COLO829 (cell line): ENCODE measurements around the gene TRMT1.
"Not testable (repeated sequence)": the region's sequence is repeated elsewhere in the genome, so short reads cannot be mapped to it uniquely, and the experiment has no call there.

Experiments
- DNase-seq: peaks from one replicate; pipeline ENCODE4 v3.0.0; 2012; ENCODE audit warnings: low spot score

Gene TRMT1

DNA sequence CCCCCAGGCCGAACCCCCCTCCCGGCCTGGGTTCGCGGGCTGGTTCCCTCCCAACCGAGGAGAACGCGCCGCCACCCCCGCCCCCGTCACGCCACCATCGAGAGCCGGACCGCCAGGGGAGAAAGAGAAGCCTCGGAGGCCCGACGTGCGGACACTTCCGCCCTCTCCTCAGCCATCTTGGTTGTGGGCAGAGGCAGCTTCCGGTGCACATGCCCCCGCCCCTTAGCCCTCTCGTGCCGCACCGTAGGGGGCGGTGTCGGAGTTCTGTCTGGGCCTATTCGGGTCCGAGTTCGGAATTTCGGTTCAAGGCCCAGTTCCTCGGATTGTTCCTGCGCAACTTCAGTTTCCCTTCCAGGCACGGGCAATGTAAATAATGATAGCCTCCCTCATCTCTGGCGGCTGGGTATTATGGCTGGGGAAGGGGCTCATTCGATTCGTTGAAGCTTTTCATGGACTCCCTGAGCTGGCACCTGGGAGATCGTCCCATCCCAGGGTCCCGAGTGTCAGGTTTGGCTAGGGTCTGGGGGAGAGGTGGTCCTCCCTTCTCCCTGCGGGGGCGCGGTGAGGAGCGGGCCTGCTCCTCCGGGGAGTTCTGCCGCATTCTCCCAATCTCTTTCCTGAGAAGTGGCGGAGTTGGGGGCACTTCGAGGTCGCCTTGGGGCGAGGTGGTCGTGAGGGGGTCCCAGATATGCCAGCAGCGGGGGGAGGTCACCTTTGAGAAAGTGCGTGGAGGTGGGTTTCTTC, 33.8 kb upstream of the TRMT1 start, which contains the start of the genes IER2 and STX10:
Gene IER2, plus strand, starts transcription at position 225 of the 744 bp plus-strand sequence. CDS start 2,776 bp downstream, outside the sequence.
Gene STX10, minus strand, starts transcription at position 189 of the 744 bp plus-strand sequence. CDS start 202 bp downstream, outside the sequence.
- DNase-seq, result peak; percentile 89

DNA sequence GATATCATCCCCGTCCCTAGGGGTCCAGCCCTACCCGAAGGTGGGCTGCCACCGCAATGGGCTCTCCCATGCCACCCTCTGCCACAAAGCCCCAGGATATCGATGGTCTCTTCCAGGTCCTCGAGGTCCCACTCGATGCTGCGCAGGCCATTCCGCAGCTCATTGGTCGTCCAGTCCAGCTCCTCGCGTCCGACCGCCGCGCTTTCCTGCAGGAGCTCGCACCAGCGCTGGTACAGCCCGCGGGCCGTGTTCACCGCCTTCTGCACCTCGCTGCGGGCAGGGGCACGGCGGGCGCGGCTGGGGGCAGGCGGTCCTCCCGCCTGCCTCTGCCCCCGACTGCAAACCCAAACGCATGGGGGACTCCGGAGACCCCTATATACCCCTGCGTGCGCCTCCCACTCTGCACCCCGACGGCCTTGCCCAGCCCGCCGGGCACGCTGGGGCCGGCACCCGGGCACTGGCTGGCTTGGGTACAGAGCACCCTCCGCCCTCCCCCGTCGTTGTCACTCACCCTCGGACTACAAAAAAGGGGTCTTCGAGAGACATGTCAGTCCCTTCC, 33.2 kb upstream of the TRMT1 start:
- DNase-seq, result no peak

DNA sequence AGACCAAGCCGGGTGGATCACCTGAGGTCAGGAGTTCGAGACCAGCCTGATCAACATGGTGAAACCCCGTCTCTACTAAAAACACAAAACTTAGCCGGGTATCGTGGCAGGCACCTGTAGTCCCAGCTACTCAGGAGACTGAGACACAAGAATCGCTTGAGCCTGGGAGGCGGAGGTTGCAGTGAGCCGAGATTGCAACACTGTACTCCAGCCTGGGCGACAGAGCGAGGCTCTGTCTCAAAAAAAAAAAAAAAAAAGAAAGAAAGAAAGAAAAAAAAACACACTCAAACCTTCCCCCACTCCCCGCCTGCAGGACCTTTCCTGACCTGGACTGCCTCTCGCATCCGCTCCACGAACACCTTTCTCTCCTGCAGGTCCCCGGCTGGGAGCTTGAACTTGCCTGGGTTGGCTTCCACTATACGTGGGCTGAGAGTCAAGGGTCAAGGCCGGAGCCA, 32.7 kb upstream of the TRMT1 start:
- not testable (repeated sequence) for DNase-seq

DNA sequence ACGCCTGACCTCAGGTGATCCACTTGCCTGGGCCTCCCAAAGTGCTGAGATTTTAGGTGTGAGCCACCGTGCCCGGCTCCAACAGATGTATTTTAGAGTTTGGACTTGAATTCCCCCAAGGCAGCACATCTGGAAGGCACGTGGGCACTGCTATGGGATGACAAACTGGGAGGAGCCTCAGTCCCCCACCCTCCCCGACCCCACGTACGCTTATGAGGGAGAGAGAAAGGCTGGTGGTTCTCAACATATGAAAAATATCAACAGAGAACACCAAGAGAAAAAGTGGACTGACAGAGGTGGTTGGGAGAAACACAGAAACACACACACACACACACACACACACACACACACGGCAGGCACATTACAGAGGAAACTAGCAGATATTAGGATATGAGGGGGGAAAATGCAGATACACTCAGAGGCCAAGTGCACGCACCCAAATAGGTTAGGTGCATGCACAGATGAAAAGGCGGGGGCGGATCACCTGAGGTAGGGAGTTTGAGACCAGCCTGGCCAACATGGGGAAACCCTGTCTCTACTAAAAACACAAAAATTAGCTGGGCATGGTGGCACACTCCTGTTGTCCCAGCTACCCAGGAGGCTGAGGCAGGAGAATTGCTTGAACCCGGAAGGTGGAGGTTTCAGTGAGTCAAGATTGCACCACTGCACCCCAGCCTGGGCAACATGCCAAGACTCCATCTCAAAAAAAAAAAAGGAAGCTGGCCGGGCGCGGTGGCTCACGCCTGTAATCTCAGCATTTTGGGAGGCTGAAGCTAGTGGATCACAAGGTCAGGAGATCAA, 30.4 kb upstream of the TRMT1 start:
- no peak for DNase-seq

DNA sequence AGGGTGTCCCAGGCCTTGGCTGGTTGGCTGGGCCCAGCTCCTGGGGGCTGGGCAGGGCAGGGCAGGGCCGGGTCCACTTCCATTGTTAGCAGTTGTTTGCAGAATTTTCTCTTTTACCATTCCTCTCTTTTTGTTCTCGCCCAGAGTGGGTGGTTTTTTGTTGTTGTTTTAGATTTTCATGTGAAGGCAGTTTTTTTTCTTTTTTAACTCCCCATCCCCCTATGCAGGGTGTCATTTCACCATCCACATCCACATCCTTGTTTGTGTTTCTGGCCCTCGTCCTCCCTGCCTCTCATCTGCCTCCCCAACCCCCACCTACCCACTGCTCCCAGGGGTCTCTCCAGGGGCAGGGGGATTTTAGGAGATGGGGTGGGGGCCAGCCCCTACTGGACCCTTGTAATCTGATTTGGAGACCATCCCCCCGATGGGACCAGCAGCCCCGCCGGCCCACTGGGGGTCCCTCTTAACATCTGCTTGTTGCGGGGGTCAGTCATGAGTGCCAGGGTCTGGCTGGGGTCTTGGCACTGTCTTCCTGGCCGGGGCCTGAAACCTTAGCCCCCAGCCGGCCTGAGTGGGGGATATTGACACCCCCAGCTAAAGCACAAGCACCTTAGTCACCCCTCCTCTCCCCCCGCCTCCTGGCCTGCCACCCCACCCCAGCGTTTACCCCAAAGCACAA, 23.2 kb upstream of the TRMT1 start:
- no peak for DNase-seq

DNA sequence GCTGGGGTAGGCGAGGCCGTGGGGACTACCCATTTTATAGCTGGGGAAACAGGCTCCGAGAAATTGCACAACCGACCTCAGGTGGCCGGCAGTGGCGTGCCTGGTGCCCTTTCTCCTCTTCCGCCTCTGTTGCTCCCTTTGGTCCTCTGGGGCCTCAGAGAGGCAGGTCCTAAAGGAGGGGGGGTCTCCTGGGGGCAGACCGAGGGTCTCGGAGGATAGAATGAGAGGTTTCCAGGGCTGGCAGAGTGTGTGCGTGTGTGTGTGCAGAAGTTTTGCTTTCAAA, 22.3 kb upstream of the TRMT1 start:
- DNase-seq, result no peak

DNA sequence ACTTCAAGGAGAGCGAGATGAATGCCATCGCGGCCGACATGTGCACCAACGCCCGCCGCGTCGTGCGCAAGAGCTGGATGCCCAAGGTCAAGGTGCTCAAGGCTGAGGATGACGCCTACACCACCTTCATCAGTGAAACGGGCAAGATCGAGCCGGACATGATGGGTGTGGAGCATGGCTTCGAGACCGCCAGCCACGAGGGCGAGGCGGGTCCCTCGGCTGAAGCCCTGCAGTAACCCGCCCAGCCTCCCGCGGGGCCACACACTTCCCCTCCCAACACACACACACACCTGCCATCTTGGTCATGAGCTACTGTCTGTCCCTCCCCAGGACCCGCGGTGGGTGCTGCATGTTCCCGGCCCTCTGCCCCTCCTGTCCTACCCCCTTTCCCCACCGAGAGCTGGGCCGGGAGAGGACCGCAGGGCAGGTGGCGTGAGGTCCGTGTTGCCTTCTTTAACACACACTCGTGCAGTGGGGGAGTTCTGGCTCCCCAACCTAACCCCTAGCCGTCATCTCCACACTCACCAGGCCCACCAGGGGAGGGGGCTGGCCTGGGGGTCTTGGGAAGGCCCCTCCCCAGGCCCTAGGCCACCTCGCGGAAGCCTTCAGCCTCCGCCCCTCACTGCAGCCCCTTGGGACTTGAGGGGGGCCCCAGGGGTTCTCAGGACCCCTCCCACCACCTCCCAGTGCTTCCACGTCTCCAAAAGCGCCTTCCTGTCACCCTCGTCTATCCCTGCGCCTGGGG, 21.8 kb upstream of the TRMT1 start:
- DNase-seq, result no peak

DNA sequence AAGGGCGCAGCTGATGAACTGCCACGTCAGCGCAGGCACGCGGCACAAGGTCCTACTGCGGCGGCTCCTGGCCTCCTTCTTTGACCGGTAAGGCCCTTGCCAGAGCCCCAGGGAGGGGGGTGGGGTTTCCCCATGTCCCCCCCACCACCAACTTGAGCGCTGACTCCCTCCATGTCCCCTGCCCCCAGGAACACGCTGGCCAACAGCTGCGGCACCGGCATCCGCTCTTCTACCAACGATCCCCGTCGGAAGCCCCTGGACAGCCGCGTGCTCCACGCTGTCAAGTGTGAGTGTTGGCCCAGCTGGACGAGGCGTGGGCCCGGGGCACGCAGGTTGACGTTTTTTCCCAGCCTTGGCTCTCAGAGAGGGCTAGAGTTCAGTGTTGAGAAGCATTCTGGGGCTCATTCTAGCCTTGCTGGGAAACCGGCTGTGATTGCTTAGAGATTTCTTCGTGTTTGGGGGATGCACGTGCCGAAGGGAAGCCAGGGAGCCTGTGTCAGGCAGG, 20.8 kb upstream of the TRMT1 start:
- DNase-seq, result no peak

DNA sequence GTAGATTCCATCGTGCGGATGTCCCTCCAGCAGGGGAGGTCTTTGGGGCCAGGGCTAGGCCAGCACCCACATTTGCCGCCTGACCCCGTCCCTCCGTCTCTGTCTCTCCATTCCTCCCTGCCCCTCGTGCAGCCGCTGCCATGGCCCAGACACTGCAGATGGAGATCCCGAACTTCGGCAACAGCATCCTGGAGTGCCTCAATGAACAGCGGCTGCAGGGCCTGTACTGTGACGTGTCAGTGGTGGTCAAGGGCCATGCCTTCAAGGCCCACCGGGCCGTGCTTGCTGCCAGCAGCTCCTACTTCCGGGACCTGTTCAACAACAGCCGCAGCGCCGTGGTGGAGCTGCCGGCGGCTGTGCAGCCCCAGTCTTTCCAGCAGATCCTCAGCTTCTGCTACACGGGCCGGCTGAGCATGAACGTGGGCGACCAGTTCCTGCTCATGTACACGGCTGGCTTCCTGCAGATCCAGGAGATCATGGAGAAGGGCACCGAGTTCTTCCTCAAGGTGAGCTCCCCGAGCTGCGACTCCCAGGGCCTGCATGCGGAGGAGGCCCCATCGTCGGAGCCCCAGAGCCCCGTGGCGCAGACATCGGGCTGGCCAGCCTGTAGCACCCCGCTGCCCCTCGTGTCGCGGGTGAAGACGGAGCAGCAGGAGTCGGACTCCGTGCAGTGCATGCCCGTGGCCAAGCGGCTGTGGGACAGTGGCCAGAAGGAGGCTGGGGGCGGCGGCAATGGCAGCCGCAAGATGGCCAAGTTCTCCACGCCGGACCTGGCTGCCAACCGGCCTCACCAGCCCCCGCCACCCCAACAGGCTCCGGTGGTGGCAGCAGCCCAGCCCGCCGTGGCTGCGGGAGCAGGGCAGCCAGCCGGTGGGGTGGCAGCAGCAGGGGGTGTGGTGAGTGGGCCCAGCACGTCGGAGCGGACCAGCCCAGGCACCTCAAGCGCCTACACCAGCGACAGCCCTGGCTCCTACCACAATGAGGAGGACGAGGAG, 18.8 kb upstream of the TRMT1 start:
- DNase-seq, result no peak

DNA sequence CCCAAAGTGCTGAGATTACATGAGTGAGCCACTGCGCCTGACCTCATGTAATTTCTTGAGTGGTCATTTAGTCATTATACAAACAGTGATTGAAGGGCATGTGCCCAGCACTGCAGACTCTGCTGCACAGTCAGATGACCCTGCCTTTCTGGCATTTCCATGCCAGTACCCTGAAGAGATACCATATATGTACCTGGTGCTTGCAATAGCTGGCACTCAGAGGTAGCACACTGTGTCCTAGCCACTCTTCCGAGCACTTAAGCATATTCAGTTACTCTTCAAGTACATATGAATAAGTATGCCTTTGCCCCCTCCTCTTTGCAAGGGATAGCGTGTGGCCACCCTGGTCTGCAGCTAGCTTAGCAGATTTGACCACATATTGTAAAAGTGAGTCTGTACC, 18.1 kb upstream of the TRMT1 start:
- DNase-seq, result no peak

DNA sequence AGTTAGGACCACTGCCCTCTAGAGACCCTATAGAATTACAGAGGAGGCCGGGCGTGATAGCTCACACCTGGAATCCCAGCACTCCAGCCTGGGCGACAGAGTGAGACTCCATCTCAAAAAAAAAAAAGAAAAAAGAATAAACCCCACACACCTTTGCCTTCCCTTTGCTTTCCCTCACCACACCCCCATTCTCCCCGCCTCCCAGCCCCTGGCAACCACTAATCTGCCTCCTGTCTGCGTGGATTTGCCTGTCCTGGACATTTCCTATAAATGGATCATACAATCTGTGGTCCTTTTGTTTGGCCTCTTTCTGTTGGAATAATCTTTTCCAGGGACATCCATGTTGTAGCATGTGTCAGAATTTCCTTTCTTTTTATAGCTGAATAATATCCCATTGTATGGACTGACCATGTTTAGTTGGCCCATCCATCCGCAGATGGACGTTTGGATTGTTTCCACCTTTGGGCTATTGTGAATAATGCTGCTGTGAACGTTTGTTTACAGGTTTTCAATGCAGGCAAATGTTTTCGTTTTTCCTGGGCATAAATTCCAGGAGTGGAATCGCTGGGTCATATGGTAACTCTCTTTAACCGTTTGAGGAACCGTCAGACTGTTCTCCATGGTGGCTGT, 16.8 kb upstream of the TRMT1 start:
- DNase-seq, result no peak

DNA sequence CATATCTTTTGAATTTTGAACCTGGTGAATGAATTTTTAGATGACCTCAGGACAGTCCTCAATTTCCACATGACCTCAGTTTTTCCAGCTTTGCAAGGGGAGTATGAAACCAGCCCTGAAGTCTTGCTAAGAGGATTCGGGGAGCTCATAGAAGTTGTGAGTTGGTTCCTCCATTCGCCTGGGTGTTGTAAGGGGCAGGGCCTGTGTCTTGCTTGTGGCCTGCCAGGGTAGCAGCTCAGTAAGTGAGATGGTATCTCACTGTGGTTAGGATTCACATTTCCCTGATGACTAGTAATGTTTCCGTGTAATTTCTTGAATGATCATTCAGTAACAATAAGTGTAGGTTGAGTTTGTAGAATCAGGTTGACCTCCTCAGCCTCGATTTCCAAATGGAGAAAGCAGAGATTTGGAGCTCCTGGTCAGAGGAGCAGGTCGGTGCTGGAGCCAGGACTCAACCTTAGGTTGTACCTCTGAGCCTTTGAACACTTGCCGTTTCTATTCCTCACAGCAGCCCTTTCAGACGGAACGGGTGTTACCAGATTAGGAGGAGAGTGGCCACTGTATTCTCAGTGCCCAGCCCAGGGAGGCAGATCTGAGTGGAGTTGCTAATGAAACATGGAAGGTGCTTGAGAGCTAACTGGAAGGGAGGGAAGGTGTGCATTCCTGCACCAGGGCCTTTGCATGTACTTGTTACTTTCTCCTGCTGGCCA, 16.1 kb upstream of the TRMT1 start:
- DNase-seq, result no peak

DNA sequence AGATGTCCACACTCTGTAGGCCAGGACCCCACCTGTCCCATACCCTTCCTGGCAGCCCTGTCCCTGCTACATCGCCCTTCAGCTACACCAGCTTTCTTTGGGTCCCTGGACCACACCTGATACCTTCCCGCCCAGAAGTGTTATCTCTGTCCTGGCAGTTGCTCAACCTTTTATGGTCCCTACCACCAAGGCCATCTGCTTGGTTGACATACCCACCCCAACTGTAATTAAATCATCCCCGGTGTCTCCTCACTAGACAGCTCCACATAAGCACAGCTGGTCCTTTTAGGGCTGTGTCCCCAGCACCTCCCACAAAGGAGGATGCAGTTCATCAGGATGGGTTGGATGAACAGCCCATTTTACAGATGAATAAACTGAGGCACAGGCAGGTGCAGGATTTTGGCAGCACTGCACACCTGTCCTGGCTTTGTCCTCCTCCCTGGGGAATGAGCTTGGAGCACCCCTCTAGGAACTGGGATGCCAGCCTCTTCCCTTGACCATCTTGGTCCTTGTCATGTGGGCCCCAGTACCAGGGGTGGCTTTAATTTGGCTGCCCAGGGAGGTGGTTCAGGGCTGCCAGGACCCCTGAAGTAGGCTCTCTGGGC, 14.4 kb upstream of the TRMT1 start:
- no peak for DNase-seq

DNA sequence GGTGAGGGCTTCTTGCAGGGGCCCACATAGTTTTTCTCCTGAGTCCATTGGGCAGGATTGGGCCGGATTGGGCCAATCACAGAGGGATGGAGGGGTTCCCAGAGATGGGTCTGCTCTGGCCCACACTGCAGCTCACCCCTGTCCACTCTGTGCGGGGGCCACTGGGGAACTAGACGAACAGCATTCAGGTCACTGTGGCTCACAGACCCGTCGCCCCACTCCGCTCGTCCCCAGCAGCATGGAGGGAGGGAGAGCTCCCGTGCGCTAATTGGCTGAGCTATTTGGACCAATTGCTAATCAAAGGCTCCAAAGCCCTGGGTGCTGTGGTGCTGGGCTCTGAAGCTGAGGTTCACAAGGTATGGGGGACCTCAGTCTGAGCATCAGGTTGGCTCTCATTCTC, 12.8 kb upstream of the TRMT1 start:
- no peak for DNase-seq

DNA sequence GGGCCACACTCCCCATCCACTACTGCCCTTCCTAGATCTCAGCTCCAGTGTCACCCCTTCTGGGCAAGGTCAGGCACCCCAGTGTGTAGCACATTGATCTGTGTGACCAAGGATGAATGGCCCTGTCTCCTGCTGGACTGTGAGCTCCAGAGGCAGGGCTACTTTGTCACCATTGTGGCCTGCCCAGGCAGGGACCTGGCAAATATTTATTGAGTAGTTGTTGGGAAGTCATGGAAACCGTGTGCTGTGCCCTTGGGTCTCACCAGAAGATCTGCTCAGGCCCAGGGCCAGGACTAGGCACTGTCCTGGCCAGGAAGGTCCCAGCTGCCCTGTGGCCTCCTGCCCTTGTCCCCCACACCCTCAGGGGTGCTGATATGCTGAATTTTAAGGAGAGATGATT, 12.0 kb upstream of the TRMT1 start:
- no peak for DNase-seq

DNA sequence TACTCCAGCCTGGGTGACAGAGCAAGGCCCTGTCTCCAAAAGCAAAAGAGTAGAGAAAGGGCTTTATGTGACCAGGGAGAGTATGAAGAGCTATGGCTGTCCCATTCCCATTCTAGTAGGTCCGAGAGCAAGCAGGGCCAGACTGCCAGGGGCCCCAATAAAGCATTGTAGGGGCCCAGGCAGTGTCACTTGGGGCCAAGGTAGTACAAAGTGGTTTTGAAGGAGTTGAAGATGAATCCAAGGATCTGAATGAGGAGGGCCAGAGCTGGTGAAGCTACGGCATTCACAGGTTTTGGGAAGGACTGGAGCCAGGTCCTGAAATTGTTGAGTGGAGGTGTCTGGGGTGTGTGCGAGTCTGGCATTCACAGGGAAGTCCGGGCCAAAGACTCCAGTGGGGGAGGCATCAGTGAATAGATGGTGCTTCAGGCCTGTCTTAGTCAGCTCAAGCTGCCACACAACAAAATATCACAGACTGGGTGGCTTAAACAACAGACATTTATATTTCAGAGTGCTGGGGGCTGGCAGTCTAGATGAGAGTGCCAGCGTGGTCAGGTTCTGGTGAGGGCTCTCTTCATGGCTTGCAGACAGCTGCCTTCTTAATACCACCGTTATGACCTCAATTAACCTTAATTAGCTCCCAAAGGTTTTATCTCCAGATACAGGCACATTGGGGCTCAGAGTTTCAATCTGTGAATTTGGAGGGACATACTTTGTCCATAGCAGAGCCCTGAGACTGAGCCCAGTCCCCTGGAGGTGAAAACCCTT, 11.5 kb upstream of the TRMT1 start:
- no peak for DNase-seq

DNA sequence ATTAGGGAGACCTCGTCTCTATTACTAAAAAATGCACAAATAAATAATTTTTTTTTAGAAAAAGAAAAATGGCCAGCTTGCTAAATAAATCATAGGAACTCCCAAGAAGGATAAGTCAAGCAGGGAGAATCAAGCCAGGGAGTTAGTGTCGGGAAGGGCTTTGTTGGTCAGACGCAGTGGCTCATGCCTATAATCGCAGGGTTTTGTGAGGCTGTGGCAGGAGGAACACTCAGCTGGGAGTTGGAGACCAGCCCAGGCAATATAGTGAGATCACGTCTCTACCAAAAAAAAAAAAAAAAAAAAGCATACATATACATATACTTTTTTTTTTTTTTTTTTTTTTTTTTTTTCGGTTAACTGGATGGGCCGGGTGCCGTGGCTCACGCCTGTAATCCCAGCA, 10.5 kb upstream of the TRMT1 start:
- no peak for DNase-seq
